ENCODE measurements around the gene HMGN1. TPM values are rescaled to one million over a fixed set of nuclear protein-coding genes. Genes with fewer than 3 reads are reported as not detected.
A peak's percentile ranks its signal among the peaks of the same experiment; 100 is the strongest.
"Not testable (repeated sequence)": the region's sequence is repeated elsewhere in the genome, so short reads cannot be mapped to it uniquely, and the experiment has no call there.

Gene HMGN1
- total RNA-seq, 1 donor from 2014 or later: 376 TPM

DNA sequence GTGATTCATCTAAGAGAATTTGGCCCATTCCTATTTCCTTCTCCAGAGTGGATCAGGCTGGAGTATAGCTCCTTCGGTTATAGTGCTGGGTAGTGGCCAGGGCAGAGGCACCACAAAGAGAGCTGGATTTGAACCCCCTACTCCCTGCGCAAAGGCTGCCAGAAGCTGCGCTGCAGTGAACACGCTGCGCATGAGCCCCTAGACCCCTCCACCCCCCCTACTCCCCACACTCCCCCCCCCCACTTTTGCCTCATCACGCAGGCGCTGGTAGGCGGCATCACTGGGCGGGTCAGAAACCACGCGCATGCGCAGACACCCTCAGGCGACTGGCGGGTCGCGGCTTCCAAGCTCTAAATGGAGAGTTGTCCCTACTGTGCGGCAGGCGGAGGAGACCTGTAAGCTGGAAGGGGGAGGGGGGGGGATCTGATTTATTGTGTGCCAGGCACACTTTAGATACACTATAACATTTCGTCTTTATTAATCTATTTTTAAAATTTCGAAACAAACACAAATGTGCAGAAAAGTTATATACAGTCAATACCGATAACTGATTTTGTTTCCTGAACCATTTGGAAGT, 38.7 kb upstream of the HMGN1 start:
- H3K4me3 ChIP-seq (ENCODE audit: low read depth, low read length): peak overlapping the region; percentile 46
- TF ChIP-seq, protein P1, sequence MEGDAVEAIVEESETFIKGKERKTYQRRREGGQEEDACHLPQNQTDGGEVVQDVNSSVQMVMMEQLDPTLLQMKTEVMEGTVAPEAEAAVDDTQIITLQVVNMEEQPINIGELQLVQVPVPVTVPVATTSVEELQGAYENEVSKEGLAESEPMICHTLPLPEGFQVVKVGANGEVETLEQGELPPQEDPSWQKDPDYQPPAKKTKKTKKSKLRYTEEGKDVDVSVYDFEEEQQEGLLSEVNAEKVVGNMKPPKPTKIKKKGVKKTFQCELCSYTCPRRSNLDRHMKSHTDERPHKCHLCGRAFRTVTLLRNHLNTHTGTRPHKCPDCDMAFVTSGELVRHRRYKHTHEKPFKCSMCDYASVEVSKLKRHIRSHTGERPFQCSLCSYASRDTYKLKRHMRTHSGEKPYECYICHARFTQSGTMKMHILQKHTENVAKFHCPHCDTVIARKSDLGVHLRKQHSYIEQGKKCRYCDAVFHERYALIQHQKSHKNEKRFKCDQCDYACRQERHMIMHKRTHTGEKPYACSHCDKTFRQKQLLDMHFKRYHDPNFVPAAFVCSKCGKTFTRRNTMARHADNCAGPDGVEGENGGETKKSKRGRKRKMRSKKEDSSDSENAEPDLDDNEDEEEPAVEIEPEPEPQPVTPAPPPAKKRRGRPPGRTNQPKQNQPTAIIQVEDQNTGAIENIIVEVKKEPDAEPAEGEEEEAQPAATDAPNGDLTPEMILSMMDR (conservative IDR thresholded peaks at IDR 0.05; ENCODE audit: low read depth, low read length): no peak
- DNase-seq (ENCODE audit: low read depth): no peak

GRCh38 chr21:39386899-39387298, 38.0 kb upstream of the HMGN1 start:
- H3K4me3 ChIP-seq (ENCODE audit: low read depth, low read length): peak overlapping the region; percentile 46
- TF ChIP-seq, protein P1 (conservative IDR thresholded peaks at IDR 0.05; ENCODE audit: low read depth, low read length): no peak
- no peak for DNase-seq (ENCODE audit: low read depth)

GRCh38 chr21:39386194-39386593, 37.3 kb upstream of the HMGN1 start:
- peak overlapping the region; percentile 44 for H3K4me3 ChIP-seq (ENCODE audit: low read depth, low read length)
- no peak for DNase-seq (ENCODE audit: low read depth)
- TF ChIP-seq, protein P1 (conservative IDR thresholded peaks at IDR 0.05; ENCODE audit: low read depth, low read length): no peak

GRCh38 chr21:39385299-39386145, 36.6 kb upstream of the HMGN1 start:
- peak overlapping the region; percentile 44 for H3K4me3 ChIP-seq (ENCODE audit: low read depth, low read length)
- TF ChIP-seq, protein P1 (conservative IDR thresholded peaks at IDR 0.05; ENCODE audit: low read depth, low read length): no peak
- no peak for DNase-seq (ENCODE audit: low read depth)

GRCh38 chr21:39384674-39385298, 35.9 kb upstream of the HMGN1 start:
- TF ChIP-seq, protein P1 (conservative IDR thresholded peaks at IDR 0.05; ENCODE audit: low read depth, low read length): no peak
- DNase-seq (ENCODE audit: low read depth): no peak
- peak overlapping the region; percentile 44 for H3K4me3 ChIP-seq (ENCODE audit: low read depth, low read length)

GRCh38 chr21:39382096-39382495, 33.2 kb upstream of the HMGN1 start:
- not testable (repeated sequence) for H3K4me3 ChIP-seq (ENCODE audit: low read depth, low read length); DNase-seq (ENCODE audit: low read depth)

DNA sequence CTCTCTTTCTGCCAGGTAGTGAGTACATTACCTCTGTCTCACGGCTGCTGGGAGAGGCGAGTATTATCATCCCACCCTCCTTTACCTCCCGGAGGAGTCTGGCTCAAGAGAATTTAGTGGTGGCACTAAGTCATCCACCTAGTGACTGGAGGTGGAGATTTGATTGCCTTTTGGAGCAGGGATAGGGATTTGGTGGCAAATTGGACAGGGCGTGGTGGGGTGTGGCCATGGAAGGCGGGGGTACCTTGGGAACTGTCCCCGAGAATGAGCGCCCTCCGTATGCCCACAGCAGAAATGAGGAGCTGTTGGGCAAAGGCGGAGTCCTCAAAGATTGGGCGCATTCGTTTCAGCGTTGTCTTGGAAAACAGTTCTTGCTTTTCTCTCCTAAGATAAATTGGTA, 32.1 kb upstream of the HMGN1 start:
- no peak for DNase-seq (ENCODE audit: low read depth)
- TF ChIP-seq, protein P1 (conservative IDR thresholded peaks at IDR 0.05; ENCODE audit: low read depth, low read length): no peak
- peak overlapping the region; percentile 99 for H3K4me3 ChIP-seq (ENCODE audit: low read depth, low read length)

Measured in epithelial cell of proximal tubule (primary cell).